Jurkat, Clone E6-1 (cell line): Measurements from ENCODE around the gene KRTCAP2.
"Not testable (repeated sequence)": the region's sequence is repeated elsewhere in the genome, so short reads cannot be mapped to it uniquely, and the experiment has no call there.

Source experiments
- DNase-seq: peaks from one replicate; pipeline ENCODE4 v3.0.0-alpha.2; 2011; ENCODE audit warnings: low read depth, low spot score
- H3K4me3 ChIP-seq: 2 replicates; pipeline ENCODE4 v1.5.1; 2011; ENCODE audit warnings: mild to moderate bottlenecking, low read length, control low read depth, moderate library complexity

Gene KRTCAP2

DNA sequence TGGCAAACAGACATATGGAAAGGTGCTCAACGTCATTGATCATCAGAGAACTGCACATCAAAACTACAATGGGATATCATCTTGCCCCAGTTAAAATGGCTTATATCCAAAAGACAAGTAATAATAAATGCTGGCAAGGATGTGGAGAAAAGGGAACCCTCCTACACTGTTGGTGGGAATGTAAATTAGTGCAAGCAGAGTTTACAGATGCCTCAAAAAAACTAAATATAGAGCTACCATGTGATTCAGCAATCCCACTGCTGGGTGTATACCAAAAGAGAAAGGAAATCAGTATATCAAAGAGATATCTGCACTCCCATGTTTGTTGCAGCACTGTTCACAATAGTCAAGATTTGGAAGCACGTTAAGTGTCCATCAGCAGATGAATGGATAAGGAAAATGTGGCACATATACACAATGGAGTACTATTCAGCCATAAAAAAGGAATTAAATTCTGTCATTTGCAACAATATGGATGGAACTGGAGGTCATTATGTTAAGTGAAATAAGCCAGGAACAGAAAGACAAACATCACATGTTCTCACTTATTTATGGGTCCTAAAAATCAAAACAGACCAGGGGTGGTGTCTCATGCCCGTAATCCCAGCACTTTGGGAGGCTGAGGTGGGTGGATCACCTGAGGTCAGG lies 17.0 kb downstream of the KRTCAP2 start:
- DNase-seq, H3K4me3 ChIP-seq: not testable (repeated sequence)

DNA sequence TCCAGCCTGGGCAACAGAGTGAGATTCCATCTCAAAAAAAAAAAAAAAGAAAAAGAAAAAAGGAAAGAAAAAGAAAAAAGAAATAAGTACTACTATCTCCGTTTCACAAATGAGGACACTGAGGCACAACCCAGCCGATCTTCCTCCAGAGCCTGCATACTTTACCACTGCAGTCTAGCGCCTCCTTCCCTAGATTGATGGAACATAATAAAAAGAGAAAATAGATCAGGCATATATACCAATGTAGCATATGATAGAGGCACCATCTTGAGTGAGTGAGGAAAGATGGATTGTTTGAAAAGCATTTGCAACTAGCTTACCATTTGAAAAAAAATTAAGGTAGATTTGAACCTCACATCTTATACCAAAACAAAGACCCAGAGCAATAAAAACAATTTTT lies 27.6 kb downstream of the KRTCAP2 start:
- H3K4me3 ChIP-seq, result no peak overlapping the region
- no peak for DNase-seq

DNA sequence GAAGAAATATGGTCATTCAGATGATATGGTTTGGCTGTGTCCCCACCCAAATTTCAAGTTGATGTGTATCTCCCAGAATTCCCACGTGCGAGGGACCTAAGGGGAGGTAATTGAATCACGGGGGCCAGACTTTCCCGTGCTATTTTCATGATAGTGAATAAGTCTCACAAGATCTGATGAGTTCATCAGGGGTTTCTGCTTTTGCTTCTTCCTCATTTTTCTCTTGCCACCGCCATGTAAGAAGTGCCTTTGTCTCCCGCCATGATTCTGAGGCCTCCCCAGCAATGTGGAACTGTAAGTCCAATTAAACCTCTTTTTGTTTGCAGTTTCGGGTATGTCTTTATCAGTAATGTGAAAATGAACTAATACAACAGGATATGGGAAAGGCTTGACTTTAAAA lies 31.4 kb downstream of the KRTCAP2 start:
- DNase-seq, result no peak
- H3K4me3 ChIP-seq, result no peak overlapping the region

DNA sequence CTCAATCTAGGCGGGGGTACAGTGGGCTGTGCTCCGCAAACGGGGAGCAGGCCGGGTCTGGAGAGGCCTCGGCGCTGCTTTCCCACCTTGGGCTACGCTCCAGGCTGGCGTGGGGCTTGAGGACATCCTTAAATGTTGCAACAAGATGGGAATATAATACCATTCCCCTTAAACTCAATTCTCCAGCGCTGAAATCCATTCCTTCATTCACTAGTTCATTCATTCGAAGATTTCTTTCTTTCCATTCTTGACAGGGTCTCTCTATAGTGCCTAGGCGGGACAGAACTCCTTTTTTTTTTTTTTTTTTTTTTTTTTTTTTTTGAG lies 32.5 kb downstream of the KRTCAP2 start:
- peak overlapping the region; percentile 98 for H3K4me3 ChIP-seq
- DNase-seq, result no peak

DNA sequence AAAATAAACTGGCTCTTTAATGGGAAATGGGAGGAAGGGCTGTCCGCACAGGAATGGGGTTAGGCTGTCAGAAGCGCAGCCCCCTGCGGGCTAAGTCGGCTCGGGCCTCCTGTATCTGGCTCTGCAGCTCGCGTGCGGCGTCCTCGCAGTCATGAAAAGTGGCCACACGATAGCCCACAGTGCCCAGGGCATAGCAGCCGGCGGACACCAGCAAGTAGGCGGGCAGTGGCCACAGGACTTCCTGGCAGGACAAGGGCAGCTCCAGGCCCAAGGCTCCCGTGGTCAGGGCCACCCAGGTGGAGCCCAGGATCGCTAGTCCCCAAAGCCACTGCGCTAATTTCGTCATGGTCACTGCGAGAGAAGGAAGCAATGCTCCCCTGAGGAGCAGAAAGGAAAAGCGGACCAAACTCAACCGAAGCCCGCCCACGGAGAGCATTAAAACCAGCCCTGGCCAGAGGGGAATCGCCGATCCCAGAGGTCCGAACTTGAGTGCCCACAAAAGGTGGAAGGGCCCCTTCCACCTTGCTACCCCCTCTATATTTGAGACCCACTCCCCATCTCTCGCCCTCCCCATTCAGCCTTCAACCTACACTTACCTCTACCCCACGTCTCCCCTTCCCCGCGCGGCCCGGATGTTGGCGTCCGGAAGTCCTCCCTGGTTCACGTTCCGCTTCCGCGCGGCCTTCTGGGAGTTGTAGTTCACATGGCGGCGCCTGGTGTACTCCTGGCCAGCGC lies 33.0 kb downstream of the KRTCAP2 start, which contains the start of gene DPM3:
DPM3 (minus strand) TSS at position 637 of the 735 bp plus-strand sequence; CDS start at position 346, 291 bp downstream.
- peak within 1 kb of the TSS; percentile 98 for H3K4me3 ChIP-seq
- peak; percentile 76 for DNase-seq

DNA sequence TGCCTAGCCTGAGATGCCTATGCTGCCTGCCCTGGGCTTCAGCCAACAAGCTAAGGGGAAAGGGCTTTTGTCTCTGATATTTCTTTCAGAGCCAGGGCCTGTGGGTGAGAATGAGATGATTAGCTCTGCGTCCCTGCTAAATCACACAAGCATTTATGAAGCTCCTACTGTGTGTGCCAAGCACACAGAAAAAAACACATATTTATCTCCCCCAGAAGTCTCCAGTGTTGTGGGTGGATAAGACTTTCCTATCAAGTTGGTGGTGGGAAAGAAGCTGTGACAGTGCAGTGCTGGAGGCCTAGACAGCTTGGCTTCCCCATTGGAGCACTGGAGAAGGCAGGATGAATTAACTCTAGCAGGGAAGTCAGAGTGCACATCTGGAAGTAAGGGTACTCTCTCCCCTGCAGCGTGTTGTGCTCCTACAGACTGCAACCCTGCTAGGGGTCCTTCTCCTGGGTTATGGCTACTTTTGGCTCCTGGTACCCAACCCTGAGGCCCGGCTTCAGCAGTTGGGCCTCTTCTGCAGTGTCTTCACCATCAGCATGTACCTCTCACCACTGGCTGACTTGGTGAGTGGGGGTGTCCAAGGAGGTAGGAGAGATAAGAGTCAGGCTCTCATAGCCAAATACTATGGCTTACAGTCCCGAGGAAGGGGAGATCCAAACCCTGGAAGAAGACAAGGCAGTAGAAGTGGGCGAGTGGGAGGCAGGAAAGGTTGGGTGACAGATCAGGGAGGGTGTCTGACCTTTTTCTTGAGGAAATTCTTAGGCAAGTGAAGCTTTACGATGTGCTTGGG lies 35.8 kb downstream of the KRTCAP2 start:
- no peak overlapping the region for H3K4me3 ChIP-seq

DNA sequence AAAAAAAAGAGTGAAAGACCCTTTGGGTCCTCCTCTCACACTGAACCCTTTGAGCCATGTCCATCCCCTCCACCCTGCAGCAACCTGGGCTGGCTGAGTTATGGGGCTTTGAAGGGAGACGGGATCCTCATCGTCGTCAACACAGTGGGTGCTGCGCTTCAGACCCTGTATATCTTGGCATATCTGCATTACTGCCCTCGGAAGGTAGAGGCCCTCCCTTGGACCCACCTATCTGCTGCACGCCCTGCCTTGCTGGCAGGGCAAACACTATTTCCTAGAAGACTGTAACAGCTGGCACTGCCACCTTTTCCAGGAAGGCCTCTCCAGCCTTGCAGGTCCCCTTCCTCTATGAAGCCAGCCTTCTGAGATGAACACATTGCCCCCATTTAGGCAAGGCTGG lies 36.4 kb downstream of the KRTCAP2 start:
- no peak overlapping the region for H3K4me3 ChIP-seq
- no peak for DNase-seq

More for the DNA sequence above, 35.8 kb downstream of the KRTCAP2 start:
- DNase-seq, result no peak

DNA sequence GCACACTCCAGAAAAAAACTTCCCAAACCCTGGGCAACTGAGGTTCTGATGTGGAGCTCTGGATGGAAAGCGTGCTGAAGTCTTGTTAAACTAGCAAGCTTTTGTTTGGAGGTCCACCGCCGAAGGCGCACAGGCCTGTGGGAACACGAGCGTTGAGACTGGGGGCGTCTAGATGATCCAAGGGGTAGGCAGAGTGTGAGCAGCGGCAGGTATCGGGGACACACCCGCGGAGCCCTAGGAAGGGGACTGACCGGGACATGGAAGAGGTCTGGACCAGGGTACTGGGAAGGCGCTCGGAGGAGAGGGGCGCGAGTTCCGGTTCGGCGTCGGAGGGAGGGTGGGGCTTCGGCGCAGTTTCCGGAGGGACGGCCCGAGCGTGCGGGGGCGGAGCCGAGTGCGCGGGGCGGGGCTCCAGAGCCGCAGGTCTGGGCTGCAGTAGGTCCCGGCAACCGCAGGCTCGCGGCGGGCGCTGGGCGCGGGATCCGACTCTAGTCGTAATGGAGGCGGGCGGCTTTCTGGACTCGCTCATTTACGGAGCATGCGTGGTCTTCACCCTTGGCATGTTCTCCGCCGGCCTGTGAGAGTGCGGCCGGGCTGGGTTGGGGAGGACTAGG lies 37.6 kb downstream of the KRTCAP2 start, which contains the start of gene SLC50A1:
SLC50A1 (plus strand) TSS at position 438 of the 614 bp plus-strand sequence; CDS start at position 498, 60 bp downstream.
- peak within 1 kb of the TSS; percentile 98 for H3K4me3 ChIP-seq
- DNase-seq, result peak; percentile 79

DNA sequence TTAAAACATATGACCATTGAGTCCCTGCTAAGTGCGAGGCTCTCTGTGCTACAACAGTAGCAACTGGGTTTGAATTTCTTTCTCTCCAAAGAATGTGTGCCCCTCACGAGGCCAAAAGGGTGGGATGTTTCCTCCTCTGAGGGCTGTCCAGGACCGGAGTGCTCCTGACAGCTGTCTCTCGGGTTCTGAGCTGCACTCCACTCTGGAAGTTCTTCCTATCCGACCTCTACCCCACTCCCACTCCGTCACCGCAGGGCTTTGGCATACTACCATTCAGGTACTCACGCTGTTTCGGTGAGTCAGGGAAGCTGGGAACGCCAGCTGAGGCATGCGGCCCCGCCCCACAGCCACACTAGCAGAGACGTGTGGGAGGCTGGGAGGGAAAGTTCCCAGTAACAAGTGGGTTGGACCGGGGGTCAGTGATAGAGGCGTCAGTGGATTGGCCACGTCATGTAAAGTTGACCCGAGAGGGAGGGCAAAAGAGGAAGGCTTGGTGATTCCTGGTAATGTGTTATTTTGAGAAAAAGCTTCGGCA lies 38.2 kb downstream of the KRTCAP2 start:
- no peak for DNase-seq
- H3K4me3 ChIP-seq, result peak overlapping the region; percentile 98

DNA sequence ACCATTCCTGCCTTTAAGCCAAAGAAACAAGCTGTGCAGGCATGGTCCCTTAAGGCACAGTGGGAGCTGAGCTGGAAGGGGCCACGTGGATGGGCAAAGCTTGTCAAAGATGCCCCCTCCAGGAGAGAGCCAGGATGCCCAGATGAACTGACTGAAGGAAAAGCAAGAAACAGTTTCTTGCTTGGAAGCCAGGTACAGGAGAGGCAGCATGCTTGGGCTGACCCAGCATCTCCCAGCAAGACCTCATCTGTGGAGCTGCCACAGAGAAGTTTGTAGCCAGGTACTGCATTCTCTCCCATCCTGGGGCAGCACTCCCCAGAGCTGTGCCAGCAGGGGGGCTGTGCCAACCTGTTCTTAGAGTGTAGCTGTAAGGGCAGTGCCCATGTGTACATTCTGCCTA lies 38.8 kb downstream of the KRTCAP2 start:
- H3K4me3 ChIP-seq, result peak overlapping the region; percentile 98
- DNase-seq, result no peak

DNA sequence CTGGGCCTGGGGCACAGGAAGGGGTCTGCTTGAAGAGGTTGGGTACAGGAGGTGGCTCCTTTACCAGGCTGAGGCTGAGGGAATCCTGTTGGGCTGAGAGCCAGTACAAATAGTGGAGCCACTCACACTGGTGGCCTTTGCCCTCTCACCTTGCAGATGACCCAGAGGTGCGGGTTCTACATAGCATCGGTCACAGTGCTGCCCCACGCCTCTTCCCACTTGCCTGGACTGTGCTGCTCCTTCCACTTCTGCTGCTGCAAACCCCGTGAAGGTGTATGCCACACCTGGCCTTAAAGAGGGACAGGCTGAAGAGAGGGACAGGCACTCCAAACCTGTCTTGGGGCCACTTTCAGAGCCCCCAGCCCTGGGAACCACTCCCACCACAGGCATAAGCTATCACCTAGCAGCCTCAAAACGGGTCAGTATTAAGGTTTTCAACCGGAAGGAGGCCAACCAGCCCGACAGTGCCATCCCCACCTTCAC lies 39.3 kb downstream of the KRTCAP2 start:
- no peak overlapping the region for H3K4me3 ChIP-seq
- DNase-seq, result no peak

DNA sequence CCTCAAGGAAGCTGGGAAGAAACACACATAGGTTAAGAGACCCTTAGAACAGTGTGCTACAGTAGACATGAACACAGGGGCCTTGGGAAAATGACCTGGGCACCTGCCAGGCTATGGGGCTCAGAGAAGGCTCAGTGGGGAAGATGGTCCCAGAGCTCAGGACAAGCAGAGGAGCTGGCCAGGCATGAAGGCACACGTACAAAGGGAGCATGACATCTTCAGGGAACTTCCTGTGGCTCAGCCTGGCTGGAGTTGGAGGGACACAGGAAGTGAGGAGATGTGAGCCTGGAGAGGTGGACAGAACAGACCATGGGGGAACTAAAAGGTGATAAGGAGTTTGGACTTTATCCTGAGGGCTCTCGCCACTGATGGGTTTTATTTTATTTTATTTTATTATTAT lies 41.2 kb downstream of the KRTCAP2 start:
- H3K4me3 ChIP-seq, result no peak overlapping the region
- no peak for DNase-seq

DNA sequence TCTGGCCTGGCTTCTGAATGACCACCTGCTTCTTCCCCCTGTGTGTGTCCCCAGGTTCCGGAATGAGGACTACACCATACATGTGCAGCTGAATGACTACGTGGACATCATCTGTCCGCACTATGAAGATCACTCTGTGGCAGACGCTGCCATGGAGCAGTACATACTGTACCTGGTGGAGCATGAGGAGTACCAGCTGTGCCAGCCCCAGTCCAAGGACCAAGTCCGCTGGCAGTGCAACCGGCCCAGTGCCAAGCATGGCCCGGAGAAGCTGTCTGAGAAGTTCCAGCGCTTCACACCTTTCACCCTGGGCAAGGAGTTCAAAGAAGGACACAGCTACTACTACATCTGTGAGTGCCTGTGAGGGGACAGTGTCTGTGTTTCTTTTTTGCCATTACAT lies 41.8 kb downstream of the KRTCAP2 start:
- DNase-seq, result no peak
- H3K4me3 ChIP-seq, result no peak overlapping the region

DNA sequence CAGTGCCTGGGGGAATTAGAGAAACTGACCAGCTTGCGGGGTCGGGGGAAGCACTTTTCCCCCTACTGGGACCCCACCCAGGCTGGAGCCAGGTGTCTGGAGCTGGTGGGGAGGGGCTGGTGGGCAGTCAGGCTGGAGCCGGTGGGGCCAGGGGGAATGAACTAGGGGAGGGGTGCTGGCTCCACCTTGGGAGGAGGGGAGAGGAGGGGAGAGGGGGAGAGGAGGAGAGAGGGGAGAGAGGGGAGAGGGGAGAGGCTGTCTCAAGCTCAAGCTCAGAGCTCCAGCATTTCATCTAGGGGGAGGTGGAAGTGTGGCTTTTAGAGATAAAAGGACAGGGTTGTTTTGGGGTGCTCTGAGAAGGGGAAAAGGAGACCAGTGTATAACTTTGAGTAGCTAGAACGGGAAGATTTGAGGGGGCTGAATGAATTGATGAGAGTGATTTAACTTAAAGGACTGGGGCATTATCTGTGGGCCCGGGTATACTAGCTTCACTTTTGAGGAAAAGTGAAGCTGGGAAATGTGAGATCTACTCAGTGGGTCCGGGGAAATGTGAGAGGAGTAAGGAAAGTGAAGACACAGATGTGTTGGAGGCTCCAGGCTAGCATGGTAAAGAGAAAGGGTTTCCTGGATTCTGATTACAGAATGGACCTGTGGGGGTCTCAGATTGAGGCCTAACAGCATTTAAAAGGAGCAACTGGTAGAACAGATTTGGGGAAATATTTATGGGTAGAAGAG lies 42.7 kb downstream of the KRTCAP2 start:
- DNase-seq, result no peak
- H3K4me3 ChIP-seq, result no peak overlapping the region

DNA sequence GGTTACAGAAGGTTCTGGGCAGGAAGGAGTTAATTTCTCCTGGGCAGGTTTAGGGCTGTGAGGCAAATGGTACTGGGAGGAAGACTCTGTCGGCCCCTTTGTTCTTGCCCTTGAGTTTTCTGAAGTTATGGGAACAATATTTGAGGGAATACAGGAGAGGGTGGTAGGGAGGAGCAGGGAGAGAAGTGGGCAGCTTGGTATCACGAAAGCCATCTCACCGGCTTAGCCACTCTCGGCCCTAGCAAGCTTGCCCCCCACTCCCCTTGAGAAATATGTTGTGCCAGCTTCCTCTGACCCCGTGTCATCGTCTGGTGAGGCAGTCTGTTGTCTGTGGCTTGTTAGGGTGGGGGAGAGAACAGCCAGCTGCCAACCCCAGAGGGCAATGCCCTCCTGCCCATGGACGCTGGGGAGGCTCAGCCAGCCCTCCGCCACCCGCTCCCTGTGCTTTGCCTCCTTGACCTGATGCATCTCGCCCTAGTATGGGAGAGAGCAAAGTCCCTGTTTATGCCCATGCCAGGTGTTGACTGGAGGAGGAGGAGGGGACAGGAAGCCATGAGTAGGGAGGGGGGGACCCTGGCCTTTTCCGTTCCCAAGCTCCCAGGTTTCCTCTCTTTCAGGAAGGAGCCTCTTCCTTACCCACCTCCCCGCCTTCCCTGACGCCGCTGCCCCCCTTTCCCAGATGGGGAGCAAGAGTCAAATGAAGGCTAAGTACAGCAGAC lies 44.2 kb downstream of the KRTCAP2 start:
- H3K4me3 ChIP-seq, result peak overlapping the region; percentile 33
- DNase-seq, result no peak

DNA sequence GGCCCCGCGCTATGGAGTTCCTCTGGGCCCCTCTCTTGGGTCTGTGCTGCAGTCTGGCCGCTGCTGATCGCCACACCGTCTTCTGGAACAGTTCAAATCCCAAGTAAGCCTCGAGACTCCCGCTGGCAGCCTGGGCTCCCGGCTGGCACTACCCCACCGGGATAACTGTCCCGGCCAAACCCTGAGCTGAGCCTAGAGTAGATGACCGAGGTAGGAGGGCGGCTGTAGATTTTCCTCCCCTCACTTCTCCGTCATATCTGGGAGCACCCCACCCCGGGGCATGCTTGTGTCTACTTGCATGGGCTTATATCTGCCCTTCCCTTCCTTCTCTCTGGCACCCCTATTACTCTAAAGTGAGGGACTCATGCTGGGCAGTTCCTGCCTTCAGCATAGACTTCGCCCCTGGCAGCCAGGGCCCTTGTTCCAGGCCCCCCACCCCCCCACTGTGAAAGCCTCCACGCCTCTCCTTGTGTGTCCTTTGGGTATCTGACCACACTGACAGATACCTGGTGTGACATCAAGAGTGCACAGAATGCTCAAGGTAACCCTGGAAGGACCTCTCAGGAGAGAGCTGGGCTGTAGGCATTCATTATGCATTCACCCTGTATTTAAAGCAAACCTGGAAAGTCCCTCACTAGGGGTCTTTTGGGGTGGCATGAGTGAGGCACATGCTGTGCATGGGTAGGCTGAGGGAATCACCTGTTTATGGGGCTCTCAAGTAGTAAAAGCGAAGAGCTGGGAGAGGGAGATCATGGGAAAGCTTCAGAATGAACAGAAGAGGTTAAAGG lies 44.9 kb downstream of the KRTCAP2 start:
- peak overlapping the region; percentile 61 for H3K4me3 ChIP-seq
- no peak for DNase-seq
